Pancreas (tissue), 10 donors: ENCODE results near the gene TMEM167B. TPM values are rescaled to one million over a fixed set of nuclear protein-coding genes. Genes with fewer than 3 reads are reported as not detected.

Experiments used
- ATAC-seq, 4 donors: fragments of 200-7000 bp; cut with Tn5 transposase; one replicate each; pipeline versions ENCODE4 v1.8.0 to v1.9.1; 2020; ENCODE audit warnings: mild to moderate bottlenecking in 4 of 4, moderate library complexity in 4 of 4
- DNase-seq, 6 donors: peaks; one replicate each; pipeline ENCODE4 v3.0.0-alpha.2; 2020
- FAIRE-seq: peaks from 2 replicates; lab custom pipeline; 2012; peaks lifted over from hg19 to GRCh38; lab: Jason Lieb, UNC
- H3K27ac ChIP-seq, 4 donors: fragments of 200-600 bp; sonication (generic); 1 replicate in 3 of 4; 2 replicates in 1 of 4; pipeline versions ENCODE4 v1.5.0 to v1.8.0; 2020
- H3K27me3 ChIP-seq, 4 donors: fragments of 200-600 bp; one replicate each; pipeline ENCODE4 v1.8.0; 2021
- H3K36me3 ChIP-seq, 3 donors: fragments of 200-600 bp; sonication (generic) in 1 of 3; one replicate each; pipeline versions ENCODE4 v1.5.0 to v1.8.0; 2020 to 2021
- H3K4me1 ChIP-seq, 3 donors: fragments of 200-600 bp; one replicate each; pipeline ENCODE4 v1.8.0; 2021
- H3K4me3 ChIP-seq, 4 donors: fragments of 200-600 bp; sonication (generic) in 2 of 4; one replicate each; pipeline versions ENCODE4 v1.5.0 to v1.8.0; 2020 to 2021
- H3K9me3 ChIP-seq, 4 donors: fragments of 200-600 bp; one replicate each; pipeline ENCODE4 v1.8.0; 2021
- CTCF ChIP-seq, 4 donors: fragments of 200-600 bp; sonication (generic) in 3 of 4; IDR thresholded peaks; one replicate each; pipeline versions ENCODE4 v1.5.0 to v1.8.0; 2021; ENCODE audit warnings: antibody characterized with exemption in 4 of 4
- WGBS, 2 donors: extraction: QIAGEN DNeasy Blood & Tissue Kit; methylation state at CpG; one replicate each; pipeline ENCODE4 v1.1.7; 2013; 5-methylcytosine and 5-hydroxymethylcytosine counted together
- intact Hi-C, 3 donors: fragments of 100-400 bp; cut with DNase I; formaldehyde crosslinking; loops; one replicate each; pipeline versions ENCODE4 v1.11.1 to v1.14.2; 2022
- polyA plus RNA-seq, 2 donors: library from polyadenylated mRNA; stranded (reverse); fragments of 200-250 nt; gene quantifications; one replicate each; pipeline ENCODE4 v1.2.3, GENCODE V29; 2013
- total RNA-seq, 6 donors: library from RNA; stranded (reverse); fragmentation: NEBNext Ultra II Directional in 4 of 6; extraction: Animal tissue kit (Norgen Biotek cat#: 25700) in 4 of 6; gene quantifications; one replicate each; pipeline versions ENCODE4 v1.2.1 to v1.2.4, GENCODE V29; 2021 to 2023
- donor health status: healthy with polysubstance abuse.
- donor health status: DM: no; HTN: no; CAD: no; lungs with moderate emphysema.
- donor health status: DM: no; HTN: no; CAD: no.
- donor health status: control.
- donor health status: control.
- donor health status: Bipolar disorder and iron deficiency.
- donor health status: DM: yes; HTN: yes; CAD: no.
- donor health status: DM: no; HTN: no; CAD: no.
- donor health status: DM: no; HTN: no; CAD: no.
- donor health status: DM: yes; HTN: yes; CAD: no.

TMEM167B gene
- total and polyA plus RNA-seq, 8 donors, result 6.4 to 25.7 (median 18.0) TPM

GRCh38 chr1:109084563-109085517 is 5.7 kb upstream of the TMEM167B start:
- no peak for DNase-seq
- no peak for ATAC-seq
- TF ChIP-seq CTCF (IDR thresholded peaks at IDR 0.05), result no peak
- intact Hi-C loops, result no loop called here
- H3K27me3 ChIP-seq, result no peaks in the 10 kb centered on the region
- no peak overlapping the region for H3K4me3 ChIP-seq
- H3K27ac ChIP-seq, result no peak overlapping the region
- H3K9me3 ChIP-seq, result no peaks in the 10 kb centered on the region
- no peaks in the 10 kb centered on the region for H3K36me3 ChIP-seq
- no peak for FAIRE-seq
- WGBS, 2 donors, result 79 to 86% methylated on average over 13 of the region's 13 CpGs
- peaks cover 0 to 1% (median 0%) of the 10 kb centered on the region in 3 donors for H3K4me1 ChIP-seq

- peak; percentile 63 to 72 (median 68) for ATAC-seq
- H3K27me3 ChIP-seq, result no peaks in the 10 kb centered on the region
Observed at GRCh38 chr1:109089242-109090015, 1.1 kb upstream of the TMEM167B start.

GRCh38 chr1:109091078-109091838 is 694 bp downstream of the TMEM167B start:
- DNase-seq, result no peak
- H3K4me1 ChIP-seq, result peaks cover 9 to 15% (median 14%) of the 10 kb centered on the region in 3 donors
- 1% methylated on average over 13 of the region's 13 CpGs for WGBS, 2 donors

More at GRCh38 chr1:109089242-109090015, 1.1 kb upstream of the TMEM167B start:
- peak overlapping the region in 2 of 4 donors; percentile 98 for H3K27ac ChIP-seq
- DNase-seq (peak; percentile 66 to 84 (median 75)), FAIRE-seq (no peak)
- no peaks in the 10 kb centered on the region for H3K36me3 ChIP-seq
- H3K4me1 ChIP-seq, result peaks cover 9 to 15% (median 14%) of the 10 kb centered on the region in 3 donors
- TF ChIP-seq CTCF (IDR thresholded peaks at IDR 0.05), result peak; percentile 34 to 46 (median 43)
- 39 to 59% methylated on average over 31 of the region's 31 CpGs for WGBS, 2 donors
- H3K9me3 ChIP-seq, result no peaks in the 10 kb centered on the region
- H3K4me3 ChIP-seq, result peak overlapping the region in 3 of 4 donors; percentile 82 to 85 (median 83)
- intact Hi-C loops, result no loop called here

More at GRCh38 chr1:109091078-109091838, 694 bp downstream of the TMEM167B start:
- peak; percentile 35 to 81 (median 58) for ATAC-seq
- no peak for FAIRE-seq
- no peaks in the 10 kb centered on the region for H3K9me3 ChIP-seq
- peak overlapping the region; percentile 55 to 85 (median 82) for H3K4me3 ChIP-seq
- H3K27ac ChIP-seq, result peak overlapping the region; percentile 86 to 98 (median 93)
- no peak for TF ChIP-seq CTCF (IDR thresholded peaks at IDR 0.05)
- intact Hi-C loops, result no loop called here
- H3K36me3 ChIP-seq, result no peaks in the 10 kb centered on the region
- no peaks in the 10 kb centered on the region for H3K27me3 ChIP-seq
